Adrenal gland (tissue), 5 donors: ENCODE measurements around the gene SACM1L.

Source experiments
- CTCF ChIP-seq, 6 experiments: fragments of 450-650 bp in 4 of 6; fragments of 200-600 bp in 2 of 6; sonication (generic) in 1 of 6; IDR thresholded peaks; 1 replicate in 5 of 6; 2 replicates in 1 of 6; pipeline versions ENCODE4 v1.5.1 to v1.8.0; 2016 to 2021; ENCODE audit warnings: antibody characterized with exemption in 6 of 6, mild to moderate bottlenecking in 2 of 6, moderate library complexity in 1 of 6
- POLR2A ChIP-seq, 2 donors: fragments of 450-650 bp; IDR thresholded peaks; one replicate each; pipeline ENCODE4 v1.6.1; 2017; ENCODE audit warnings: antibody characterized with exemption in 2 of 2, mild to moderate bottlenecking in 2 of 2, moderate library complexity in 1 of 2
- donor health status: DM: no; HTN: no; CAD: no.

DNA sequence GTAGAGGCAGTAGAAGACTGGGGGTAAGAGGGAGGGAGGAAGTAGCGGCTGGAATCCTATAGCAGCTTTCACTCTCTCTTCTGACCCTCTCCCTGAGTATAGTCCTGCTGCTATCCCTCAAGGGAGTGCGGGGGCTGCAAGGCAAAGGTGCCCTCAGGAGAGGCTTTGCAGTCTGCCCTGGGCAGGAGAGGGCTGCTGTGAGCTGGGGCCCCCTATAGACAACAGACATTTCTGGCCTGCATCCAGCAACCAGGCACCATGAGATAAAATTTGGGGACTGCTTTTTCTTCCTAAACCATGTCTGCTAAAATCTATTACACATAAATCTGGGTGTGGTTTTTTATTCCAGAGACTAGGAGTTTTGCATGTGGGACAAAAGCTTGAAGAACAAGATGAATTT lies 48.0 kb downstream of the SACM1L start:
- TF ChIP-seq CTCF (IDR thresholded peaks at IDR 0.05) = no peak
- TF ChIP-seq POLR2A (IDR thresholded peaks at IDR 0.05) = no peak
